ENCODE data around the gene ABHD17C. TPM values are rescaled to one million over a fixed set of nuclear protein-coding genes. Genes with fewer than 3 reads are reported as not detected.
A peak's percentile ranks its signal among the peaks of the same experiment; 100 is the strongest.

The ABHD17C gene
- polyA plus RNA-seq, 2 of the 4 experiments (the other 2 are of a cell fraction) = 14.0 to 23.7 TPM

- H3K9me3 ChIP-seq = no peaks in the 10 kb centered on the region
- H3K4me2 ChIP-seq = no peak overlapping the region
- peaks cover 6% of the 10 kb centered on the region; the same call in 2 of the 3 replicates for H3K4me1 ChIP-seq
- H3K4me3 ChIP-seq = no peak overlapping the region
- 46% methylated on average over 5 of the region's 5 CpGs for WGBS (ENCODE audit: missing lambda C conversion rate)
- ChIA-PET POLR2A (no interaction called here), CTCF (interaction anchor here (2.3 to 5.2 kb wide), 2 partner anchors 20 to 344 kb away, joined by 5 to 28 read pairs; partner anchors contain the start of gene CEMIP)
- DNase-seq (ENCODE audit: low read depth in 1 of 2, low spot score in 1 of 2) = no peak
- no peak for FAIRE-seq
- no peak overlapping the region for H3K27ac ChIP-seq
- no peak for TF ChIP-seq CTCF (IDR thresholded peaks at IDR 0.05)
- no peak for TF ChIP-seq SMC3 (IDR thresholded peaks at IDR 0.05)
- no peak for TF ChIP-seq BHLHE40 (IDR thresholded peaks at IDR 0.05; ENCODE audit: low read depth, low read length)
- TF ChIP-seq JUN (IDR thresholded peaks at IDR 0.05) = no peak
- TF ChIP-seq GATA3 (IDR thresholded peaks at IDR 0.05; ENCODE audit: borderline replicate concordance) = no peak
- TF ChIP-seq NFE2L2 (conservative IDR thresholded peaks at IDR 0.05; ENCODE audit: low read length) = no peak
- TF ChIP-seq MAZ (IDR thresholded peaks at IDR 0.05; ENCODE audit: borderline replicate concordance, low read depth, low read length) = no peak
- TF ChIP-seq NR3C1 (IDR thresholded peaks at IDR 0.05) = no peak
- no peak for TF ChIP-seq HMGXB4 (CRISPR knock-in tag; IDR thresholded peaks at IDR 0.05; ENCODE audit: borderline replicate concordance)
- no peak for TF ChIP-seq MAFK (IDR thresholded peaks at IDR 0.05; ENCODE audit: partially characterized antibody)
- no peak for TF ChIP-seq BCL3 (IDR thresholded peaks at IDR 0.05)
- TF ChIP-seq PHF8 (IDR thresholded peaks at IDR 0.05; ENCODE audit: borderline replicate concordance, low read depth) = no peak
- TF ChIP-seq CBX2 (IDR thresholded peaks at IDR 0.05; ENCODE audit: borderline replicate concordance, low read depth) = no peak
- no peak for TF ChIP-seq CBX8 (IDR thresholded peaks at IDR 0.05)
- no peak for TF ChIP-seq PBX3 (IDR thresholded peaks at IDR 0.05)
- no peak for TF ChIP-seq ZSCAN20 (CRISPR knock-in tag; IDR thresholded peaks at IDR 0.05)
- ATAC-seq = no peak
These were observed 105.0 kb downstream of the ABHD17C start for GRCh38 chr15:80800067-80800466.

GRCh38 chr15:80801891-80802680, 107.0 kb downstream of the ABHD17C start:
- no peak overlapping the region for H3K4me2 ChIP-seq
- CTCF ChIA-PET = interaction anchor here (1.2 to 5.2 kb wide), 6 partner anchors 11 to 235 kb away, joined by 3 to 28 read pairs (median 7); partner anchors contain the start of gene CEMIP
- TF ChIP-seq HES2 (IDR thresholded peaks at IDR 0.05) (no peak), RNF2 (IDR thresholded peaks at IDR 0.05; ENCODE audit: borderline replicate concordance, low read depth) (no peak), ESRRA (IDR thresholded peaks at IDR 0.05; ENCODE audit: borderline replicate concordance, low read length) (no peak), E2F6 (IDR thresholded peaks at IDR 0.05; ENCODE audit: borderline replicate concordance, low read depth) (no peak), SMC3 (IDR thresholded peaks at IDR 0.05) (no peak), ELK1 (IDR thresholded peaks at IDR 0.05; ENCODE audit: low read depth, low read length) (no peak), HEYL (CRISPR knock-in tag; IDR thresholded peaks at IDR 0.05) (no peak), POLR2AphosphoS2 (conservative IDR thresholded peaks at IDR 0.05; ENCODE audit: low read length) (no peak), CTCF (IDR thresholded peaks at IDR 0.05) (no peak), RCOR1 (IDR thresholded peaks at IDR 0.05; ENCODE audit: low read depth, low read length) (no peak)

More at GRCh38 chr15:80801891-80802680, 107.0 kb downstream of the ABHD17C start:
- WGBS (ENCODE audit: missing lambda C conversion rate) = 69% methylated on average over 10 of the region's 10 CpGs
- no peak overlapping the region for H3K27ac ChIP-seq
- H3K4me3 ChIP-seq = no peak overlapping the region
- H3K4me1 ChIP-seq = peaks cover 13% of the 10 kb centered on the region; the same call in 2 of the 3 replicates
- DNase-seq (ENCODE audit: low read depth in 1 of 2, low spot score in 1 of 2) (no peak), FAIRE-seq (no peak), ATAC-seq (peak in 1 of 2 experiments; percentile 17; a peak in 2 of 6 replicates)
- H3K9me3 ChIP-seq = no peaks in the 10 kb centered on the region
- POLR2A ChIA-PET = no interaction called here

All from A549 (cell line).